Measurements from ENCODE around the gene SURF1.

DNA sequence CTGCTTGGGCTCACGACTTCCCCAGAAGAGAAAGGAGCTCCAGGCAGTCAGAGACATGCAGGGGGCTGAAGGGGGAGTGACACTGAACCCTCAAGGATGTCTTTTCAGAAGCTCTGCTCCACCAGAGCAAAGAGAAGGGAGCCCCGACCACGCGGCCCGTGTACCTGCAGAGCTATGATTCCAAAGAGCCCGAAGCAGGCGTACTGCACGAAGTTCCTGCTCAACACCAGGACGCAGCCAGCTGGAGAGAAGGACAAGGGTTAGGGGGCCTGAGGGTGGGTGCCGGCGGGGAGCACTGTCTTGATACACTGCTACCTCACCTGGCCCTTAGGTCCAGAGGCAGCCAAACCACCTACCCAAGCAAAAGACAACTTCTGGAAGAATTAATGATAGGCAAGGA is 10.1 kb upstream of the SURF1 start:
- no peak for TF ChIP-seq POLR2A (IDR thresholded peaks at IDR 0.05; ENCODE audit: low read depth, low read length)
- TF ChIP-seq POLR2AphosphoS5 (IDR thresholded peaks at IDR 0.05; ENCODE audit: low read depth, low read length), result no peak
- no peak for TF ChIP-seq TAF1 (IDR thresholded peaks at IDR 0.05; ENCODE audit: low read depth, low read length)
- TF ChIP-seq SPI1 (IDR thresholded peaks at IDR 0.05; ENCODE audit: low read depth, low read length), result no peak
- TF ChIP-seq PAX5 (IDR thresholded peaks at IDR 0.05; ENCODE audit: insufficient read depth, low read length, severe bottlenecking), result no peak
- no peak for TF ChIP-seq POU2F2 (IDR thresholded peaks at IDR 0.05; ENCODE audit: low read depth, low read length)

Measured in GM12891 (cell line).